ENCODE measurements around the gene AGER.
"Not testable (repeated sequence)": the region's sequence is repeated elsewhere in the genome, so short reads cannot be mapped to it uniquely, and the experiment has no call there.

Gene AGER

DNA sequence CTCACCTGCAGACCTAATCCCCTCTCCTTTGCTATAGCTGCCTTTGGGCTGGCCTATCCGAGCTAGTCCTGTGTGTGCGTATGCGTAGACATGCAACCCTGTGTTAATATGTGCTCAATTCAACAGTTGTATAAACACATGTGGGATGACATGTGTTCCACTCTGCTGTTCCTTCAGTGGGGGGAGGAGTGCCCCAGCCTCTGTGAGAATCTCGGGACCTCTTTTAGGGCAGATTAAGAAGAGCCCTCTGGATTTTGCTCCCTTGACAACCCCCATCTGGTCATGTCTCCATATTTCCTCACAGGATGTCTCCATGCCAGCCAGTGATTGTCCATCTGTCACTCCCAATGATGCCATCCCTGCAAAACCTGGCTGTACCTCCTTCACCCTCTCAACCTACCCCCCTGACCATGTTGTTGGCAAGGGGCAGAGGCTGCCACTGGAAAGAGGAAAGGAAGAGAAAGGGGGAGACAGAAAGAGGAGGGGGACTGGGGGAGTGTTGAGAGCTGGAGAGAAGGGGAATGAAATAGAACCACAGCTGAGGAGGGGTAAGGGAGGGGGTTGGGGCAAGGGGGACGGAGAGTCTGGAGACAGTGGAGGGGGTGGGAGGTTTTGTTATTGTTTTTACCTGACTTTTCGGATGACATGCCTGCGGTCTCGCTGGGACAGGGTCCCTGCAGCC lies 32.7 kb downstream of the AGER start:
- peak in 10 of 58 donors; percentile 8 to 55 (median 28) for DNase-seq

DNA sequence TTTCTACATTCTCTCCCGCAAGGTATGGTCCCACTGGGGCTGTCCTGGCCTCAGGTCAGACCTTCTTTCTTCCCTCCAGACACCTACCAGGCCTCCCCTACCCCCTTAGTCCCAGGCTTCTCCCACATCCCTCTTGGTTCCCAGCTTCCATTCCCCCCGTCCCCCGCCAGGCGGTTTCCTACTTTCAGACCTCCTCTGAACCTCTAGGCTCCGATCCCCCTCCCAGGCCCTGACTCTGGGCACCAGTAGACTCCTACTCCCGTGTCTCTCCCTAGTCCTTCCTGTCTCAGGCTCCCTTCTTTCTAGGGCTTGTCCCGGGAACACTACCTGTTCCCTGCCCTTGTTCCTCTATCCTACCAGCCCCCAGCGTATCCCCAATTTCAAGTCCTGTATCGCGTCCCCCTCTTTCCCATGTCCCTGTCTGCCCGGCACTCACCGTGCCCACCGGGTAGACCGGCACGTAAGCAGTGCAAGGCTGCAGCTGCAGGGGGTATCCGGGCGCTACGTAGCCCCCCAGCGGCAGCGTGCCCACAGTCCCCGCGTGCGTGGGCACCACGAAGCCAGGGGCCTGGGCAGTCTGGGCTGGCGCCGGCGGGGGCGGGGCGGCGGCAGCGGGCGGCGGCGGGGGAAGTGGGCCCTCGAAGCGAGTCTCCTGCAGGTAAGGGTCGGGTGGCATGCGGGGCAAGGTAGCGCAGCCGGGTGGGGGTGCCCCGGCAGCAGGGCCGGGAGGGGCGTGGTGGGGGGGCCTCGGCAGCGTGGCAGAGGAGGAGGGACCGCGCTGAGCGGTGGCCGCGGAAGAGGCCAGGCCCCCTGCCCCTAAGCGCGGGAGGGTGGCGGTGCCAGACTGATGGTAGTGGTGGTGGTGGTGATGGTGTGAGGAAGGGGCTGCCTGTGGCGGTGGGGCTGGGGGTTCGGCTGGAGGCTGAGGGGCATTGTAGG lies 33.9 kb downstream of the AGER start:
- peak in 1 of 58 donors; percentile 34 for DNase-seq

DNA sequence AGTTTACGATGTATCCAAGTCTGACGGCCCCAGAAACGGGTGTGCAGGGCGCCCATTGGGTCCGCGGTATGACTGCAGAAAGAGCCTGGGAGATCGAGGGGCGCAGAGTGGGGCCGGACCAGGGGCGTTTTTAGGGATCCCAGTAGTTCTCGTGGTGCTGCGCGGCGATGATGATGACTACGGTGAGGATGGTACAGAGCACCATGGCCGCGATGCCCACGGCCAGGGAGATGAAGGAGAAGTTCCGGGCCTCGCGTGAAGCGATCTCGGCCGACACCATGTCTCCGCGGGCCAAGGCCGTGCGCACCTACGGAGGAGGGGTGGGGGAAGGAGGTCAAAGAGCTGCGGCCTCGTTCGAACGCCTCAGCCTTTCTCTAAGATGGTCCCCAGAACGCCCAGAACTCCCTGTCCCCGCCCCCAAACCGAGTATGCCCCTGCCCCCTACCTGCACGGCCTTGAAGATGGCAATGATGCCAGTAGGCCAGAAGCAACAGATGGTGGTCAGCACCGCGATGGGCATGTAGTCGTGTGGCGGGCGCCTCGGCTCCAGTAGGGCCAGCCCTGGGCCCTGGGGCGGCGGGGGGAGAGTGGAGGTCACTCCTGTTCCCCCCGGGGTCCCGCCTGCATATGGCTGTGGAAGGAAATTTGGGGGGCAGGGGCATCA lies 34.8 kb downstream of the AGER start:
- DNase-seq, result no peak

DNA sequence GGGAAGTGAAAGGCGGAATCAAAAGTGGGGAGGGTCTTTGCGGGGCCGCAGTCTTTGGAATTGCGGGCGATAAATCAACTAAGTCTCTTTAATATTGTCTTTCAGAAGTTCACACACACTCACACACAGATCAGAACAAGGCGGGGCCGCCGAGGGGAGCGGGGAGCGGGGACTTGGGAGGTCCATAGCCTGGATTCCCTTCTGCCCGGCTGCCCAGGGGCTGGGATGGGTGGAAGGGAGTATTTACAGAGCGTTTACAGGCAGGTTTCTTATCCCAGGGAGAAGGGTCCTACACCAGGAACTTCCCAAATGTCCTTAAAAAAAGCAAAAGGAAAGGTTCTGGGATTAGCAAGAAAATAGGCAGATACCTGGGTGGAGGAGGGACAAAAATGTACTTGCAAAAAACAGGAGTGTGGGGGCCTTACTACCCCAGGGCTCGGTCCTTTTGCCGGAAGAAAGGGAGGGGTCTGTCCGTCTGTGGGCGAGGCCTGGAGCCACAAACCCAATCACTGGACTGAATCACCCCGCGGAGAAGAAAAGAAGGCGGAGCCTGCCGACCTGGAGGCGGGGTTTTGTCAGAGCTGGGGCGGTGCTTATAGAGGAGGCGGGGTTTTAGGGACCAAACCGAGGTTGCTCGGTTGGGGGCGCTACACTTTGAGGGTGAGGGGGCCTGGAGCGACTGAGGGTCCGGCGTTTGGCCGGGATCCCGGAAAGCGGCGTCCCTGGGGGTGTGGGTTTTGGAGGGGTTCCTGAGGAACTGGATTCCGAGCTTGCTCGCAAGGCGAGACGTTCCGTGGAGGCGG lies 35.6 kb downstream of the AGER start:
- peak in 16 of 58 donors; percentile 8 to 56 (median 25) for DNase-seq

DNA sequence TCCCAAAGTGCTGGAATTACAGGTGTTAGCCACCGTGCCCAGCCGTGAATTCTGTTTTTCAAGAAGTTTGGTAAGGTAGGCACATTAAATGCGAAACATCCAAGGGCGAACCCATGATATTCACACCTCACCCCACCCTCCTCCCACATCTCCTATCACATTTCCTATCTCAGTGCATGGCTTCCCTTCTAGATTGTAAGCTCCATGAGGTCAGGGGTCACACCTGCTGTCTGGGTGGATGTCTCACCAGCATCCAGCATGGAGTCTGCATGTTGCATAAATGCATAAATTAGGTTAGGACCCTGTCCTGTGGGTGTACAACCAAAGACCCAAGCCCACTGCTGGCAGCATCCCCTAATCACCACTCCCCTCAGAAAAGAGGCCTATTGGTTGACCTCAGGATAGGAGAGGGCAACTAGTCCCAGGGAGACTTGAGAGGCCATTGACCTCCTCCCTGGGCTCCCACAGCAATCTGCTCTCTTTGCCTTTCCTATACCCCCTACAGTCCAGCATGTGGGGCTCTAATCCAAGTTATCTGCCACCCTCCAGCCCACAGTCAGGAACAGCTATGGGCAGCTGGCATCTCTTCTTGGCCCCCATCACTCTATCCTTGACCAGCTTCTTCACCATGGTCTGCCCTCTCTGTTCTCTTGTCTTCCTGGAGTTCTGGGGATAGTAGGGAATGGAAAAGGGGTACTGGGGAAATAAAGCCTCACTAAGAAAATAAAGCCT lies 36.5 kb downstream of the AGER start:
- DNase-seq, result no peak

DNA sequence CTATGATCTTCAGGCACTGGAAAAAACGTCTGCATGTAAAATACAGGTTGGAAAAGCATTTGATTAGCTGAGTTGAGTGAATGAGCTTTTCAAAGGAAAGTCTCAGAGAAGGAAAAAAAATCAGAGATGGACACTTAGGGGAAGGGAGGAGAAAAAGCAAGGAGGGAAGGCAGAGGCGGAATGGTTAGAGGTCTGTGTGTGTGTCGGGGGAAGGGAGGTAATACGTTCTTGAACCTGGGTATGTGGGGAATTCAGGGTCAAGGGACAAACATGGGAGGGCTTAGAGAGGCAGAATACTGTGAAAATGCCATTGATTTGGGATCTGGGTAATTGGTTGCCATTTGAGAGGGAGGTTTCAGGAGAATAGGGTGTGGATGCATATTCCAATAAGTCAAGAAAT lies 37.4 kb downstream of the AGER start:
- no peak for DNase-seq

DNA sequence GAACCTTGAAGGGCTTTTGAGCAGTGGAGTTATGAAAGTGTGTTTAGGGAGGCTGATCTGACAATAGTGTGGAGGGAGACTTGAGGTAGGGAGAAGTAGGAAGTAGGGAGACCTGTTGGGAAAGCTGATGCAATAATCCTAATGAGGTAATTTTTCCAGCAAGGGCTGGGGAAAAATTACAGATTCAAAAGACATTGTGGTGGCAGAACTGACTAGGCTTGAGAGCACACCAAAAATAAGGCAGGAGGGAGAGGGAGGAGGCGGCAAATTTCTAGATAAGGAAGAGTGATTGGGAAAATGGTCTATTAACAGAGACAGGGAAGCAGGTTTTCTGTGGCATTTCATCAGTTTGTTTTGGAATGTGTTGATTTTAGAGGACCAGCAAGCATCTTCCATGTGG lies 37.8 kb downstream of the AGER start:
- DNase-seq, result no peak

DNA sequence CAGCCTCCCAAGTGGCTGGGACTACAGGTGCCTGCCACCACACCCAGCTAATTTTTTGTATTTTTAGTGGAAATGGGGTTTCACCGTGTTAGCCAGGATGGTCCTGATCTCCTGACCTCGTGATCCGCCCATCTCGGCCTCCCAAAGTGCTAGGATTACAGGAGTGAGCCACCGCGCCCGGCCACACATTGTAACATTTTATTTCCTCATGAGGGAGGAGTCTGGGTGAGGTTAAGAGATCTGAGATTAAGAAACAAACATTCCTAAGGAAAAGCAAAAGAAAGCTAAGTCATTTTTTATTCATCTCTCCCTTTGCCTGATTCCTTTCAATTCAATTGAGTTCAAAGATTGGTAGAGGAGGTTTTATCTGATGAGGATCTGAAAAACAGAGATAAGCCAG lies 39.8 kb downstream of the AGER start:
- not testable (repeated sequence) for DNase-seq

DNA sequence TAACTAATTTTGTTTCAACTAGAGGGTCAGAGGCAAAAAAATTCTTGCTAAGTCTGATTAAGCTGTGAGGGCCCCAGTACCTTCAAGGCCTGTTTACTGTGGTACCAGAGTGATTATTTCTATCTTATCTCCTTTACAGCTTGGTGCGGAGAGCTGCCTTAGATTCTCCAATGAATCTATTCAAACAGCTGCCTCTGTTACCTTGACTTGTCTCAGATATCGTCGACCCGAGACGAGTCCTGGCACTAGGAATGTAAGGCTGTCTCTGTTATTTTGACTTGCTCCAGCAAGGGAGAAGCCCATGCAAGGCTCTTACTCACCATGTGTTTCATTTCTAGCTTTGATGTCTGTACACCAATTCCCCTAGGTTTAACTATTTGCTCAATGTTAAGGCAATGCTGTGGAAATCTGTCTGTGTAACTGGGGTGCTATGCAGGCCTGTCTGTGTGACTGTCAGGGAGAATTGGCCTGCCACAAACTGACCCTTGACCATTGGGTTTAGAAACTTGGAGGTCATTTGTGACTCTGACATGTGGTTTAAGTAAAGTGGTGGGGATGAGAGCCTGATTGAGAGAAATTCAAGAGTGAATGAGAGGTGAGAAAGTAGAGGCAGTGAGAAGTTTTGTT lies 43.5 kb downstream of the AGER start:
- no peak for DNase-seq

DNA sequence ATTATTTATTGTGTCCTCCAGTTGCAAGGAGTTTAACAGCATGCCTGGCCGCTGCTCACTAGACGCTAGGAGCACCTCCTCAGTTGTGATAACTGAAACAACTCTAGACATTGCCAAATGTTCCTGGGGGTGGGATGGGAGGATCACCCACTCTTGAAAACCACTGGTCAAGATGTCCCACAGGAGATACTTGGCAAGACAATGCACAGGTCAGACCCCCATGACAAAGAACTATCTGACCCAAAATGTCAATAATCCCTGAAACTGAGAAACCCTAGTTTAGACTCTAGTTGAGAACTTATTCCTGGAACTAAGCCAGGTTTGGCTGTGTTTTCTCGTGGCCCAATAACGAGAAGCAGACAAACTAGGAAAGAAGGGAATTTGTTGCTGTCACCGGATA lies 44.5 kb downstream of the AGER start:
- DNase-seq, result no peak

DNA sequence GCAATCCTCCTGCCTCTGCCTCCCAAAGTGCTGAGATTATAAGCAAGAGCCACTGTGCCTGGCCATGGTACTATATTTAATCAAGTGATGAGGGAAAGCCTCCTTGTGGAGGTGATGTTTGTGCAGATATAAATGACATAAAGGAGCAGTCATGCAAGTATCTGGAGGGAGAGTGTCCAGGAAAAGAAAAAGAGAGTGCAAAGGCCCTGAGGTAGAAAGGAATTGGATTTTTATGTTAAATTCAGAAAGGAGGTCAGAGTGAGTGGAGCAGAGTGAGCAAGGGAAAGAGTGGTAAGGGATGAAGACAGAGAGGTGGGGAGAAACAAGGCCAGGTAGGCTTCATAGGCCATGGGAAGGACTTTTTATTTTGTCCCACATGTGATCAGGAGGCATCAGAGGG lies 46.6 kb downstream of the AGER start:
- no peak for DNase-seq

DNA sequence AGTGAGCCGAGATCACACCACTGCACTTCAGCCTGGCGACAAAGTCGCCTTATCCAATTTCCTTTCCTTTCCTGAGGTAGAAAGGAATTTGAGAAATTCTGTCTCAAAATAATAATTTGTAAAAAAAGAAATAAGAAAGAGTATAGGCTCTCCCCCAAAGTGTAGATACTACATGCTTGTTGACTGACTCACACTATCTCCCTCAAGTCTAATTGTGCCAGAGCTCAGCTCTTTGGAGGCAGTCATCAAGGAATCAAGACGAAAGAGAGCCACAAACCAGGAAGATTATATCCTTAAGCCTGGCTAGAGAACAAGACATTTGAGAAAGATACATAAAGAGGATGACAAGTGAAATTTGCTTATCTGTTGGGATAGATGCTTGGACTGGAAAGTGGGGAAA lies 50.3 kb downstream of the AGER start:
- DNase-seq, result no peak

DNA sequence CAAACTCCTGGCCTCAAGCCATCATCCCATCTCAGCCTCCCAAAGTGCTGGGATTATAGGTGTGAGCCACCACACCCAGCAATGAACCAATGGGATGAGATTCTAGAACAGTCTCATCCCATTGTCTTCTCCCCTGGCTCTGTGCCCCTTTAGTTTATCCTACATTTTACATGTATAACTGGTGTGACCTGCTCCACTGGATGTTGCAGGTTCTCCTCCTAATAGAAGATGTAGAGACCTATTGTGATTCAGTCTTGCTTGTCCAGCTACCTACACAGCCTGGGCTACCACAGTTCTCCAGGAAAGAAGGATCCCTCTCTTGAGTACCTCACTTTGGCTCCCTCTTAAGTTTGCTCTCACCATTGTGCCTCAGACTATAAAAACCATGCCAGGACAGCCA lies 51.9 kb downstream of the AGER start:
- no peak for DNase-seq

DNA sequence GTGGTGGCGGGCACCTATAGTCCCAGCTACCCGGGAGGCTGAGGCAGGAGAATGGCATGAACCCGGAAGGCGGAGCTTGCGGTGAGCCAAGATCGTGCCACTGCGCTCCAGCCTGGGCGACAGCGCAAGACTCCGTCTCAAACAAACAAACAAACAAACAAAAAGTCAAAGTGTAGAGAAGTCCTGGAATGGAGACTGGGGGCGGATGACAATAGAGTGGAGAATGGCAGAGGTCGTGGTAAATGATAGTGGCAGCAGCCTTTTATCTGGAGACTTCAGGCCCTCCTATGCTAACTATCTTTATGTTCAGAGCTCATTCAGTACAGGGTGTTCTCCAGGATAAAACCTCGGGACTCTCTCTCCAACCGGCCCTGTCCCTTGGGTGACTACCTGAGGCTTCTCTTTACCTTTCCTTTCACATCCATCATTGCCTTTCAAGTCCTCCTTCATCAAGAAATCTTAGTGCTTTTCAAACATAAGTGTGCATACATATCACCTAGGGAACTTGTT lies 52.6 kb downstream of the AGER start:
- DNase-seq, result no peak

Measured in anterior cingulate cortex (tissue), 58 donors.